K562 (cell line): ENCODE data around the gene FRMD4A. TPM values are rescaled to one million over a fixed set of nuclear protein-coding genes. Genes with fewer than 3 reads are reported as not detected.

Source experiments
- ATAC-seq: fragments of 200-7000 bp; cut with Tn5 transposase; 3 replicates; pipeline ENCODE4 v1.9.1; 2020; ENCODE audit warnings: moderate library complexity
- BruUV-seq: library from RNA; stranded (reverse); fragments of 400-500 nt; replicated peaks from 2 replicates; lab custom pipeline; 2021; lab: Mats Ljungman, UMichigan
- CTCF ChIA-PET: fragments of 300-600 bp; formaldehyde crosslinking; extraction: SDS; loops from one replicate; lab custom pipeline; 2021; ENCODE audit warnings: low intra/inter-chr PET ratio; lab: Yijun Ruan, JAX
- POLR2A ChIA-PET: fragments of 300-600, 350-650 bp; sonication (Branson Sonifier 250); formaldehyde crosslinking; extraction: SDS; loops from one replicate; lab custom pipeline; 2021; ENCODE audit warnings: antibody characterized with exemption, inconsistent platforms; lab: Yijun Ruan, JAX
- DNase-seq, 4 experiments: peaks; one replicate each; pipeline versions ENCODE4 v3.0.0 to v3.0.0-alpha.2; 2011 to 2018; ENCODE audit warnings: low spot score in 3 of 4, mixed read lengths in 3 of 4; ENCODE audit errors: extremely low read depth in 1 of 4
- FAIRE-seq: peaks from 2 replicates; lab custom pipeline; 2011; peaks lifted over from hg19 to GRCh38; lab: Jason Lieb, UNC
- H2AFZ ChIP-seq: 2 replicates; pipeline ENCODE4 v1.6.0; 2011; ENCODE audit warnings: low read depth, low read length, control low read depth, inconsistent platforms
- H3K27ac ChIP-seq: fragments of 200-600 bp; 3 replicates; pipeline ENCODE4 v1.8.0; 2011; ENCODE audit warnings: low read depth, mild to moderate bottlenecking, control low read depth, inconsistent platforms, low read length, moderate library complexity, mixed read lengths; ENCODE audit errors: extremely low read depth
- H3K27me3 ChIP-seq, 2 experiments: fragments of 300-600 bp in 1 of 2; 2 replicates in 1 of 2; 3 replicates in 1 of 2; pipeline versions ENCODE4 v1.6.0 to v1.8.0; 2011; ENCODE audit warnings: inconsistent platforms in 2 of 2, low read length in 2 of 2, mild to moderate bottlenecking in 1 of 2, mixed read lengths in 1 of 2, moderate library complexity in 1 of 2; ENCODE audit not compliant: control insufficient read depth in 2 of 2, insufficient read depth in 2 of 2
- H3K36me3 ChIP-seq: fragments of 300-600 bp; 3 replicates; pipeline ENCODE4 v1.8.0; 2011; ENCODE audit warnings: mild to moderate bottlenecking, low read length, inconsistent platforms; ENCODE audit not compliant: control insufficient read depth, insufficient read depth
- H3K4me1 ChIP-seq, 2 experiments: fragments of 200-600 bp in 1 of 2; replicated peaks in 1 of 2; 2 replicates in 1 of 2; 3 replicates in 1 of 2; pipeline versions ENCODE4 v1.5.1 to v1.8.0; 2011; ENCODE audit warnings: inconsistent platforms in 2 of 2, low read length in 2 of 2, mild to moderate bottlenecking in 1 of 2, mixed read lengths in 1 of 2, moderate library complexity in 1 of 2; ENCODE audit not compliant: control insufficient read depth in 2 of 2, insufficient read depth in 2 of 2
- H3K4me2 ChIP-seq: 2 replicates; pipeline ENCODE4 v1.6.1; 2011; ENCODE audit warnings: low read length, control low read depth, inconsistent platforms, mixed read lengths; ENCODE audit not compliant: insufficient read depth
- H3K4me3 ChIP-seq: fragments of 200-600 bp; sonication (generic), shearing (Covaris generic); 2 replicates; pipeline ENCODE4 v1.5.1; 2016; ENCODE audit warnings: control low read depth, inconsistent platforms
- H3K79me2 ChIP-seq: fragments of 200-600 bp; 3 replicates; pipeline ENCODE4 v1.8.0; 2011; ENCODE audit warnings: low read length, inconsistent platforms; ENCODE audit not compliant: control insufficient read depth, insufficient read depth
- H3K9ac ChIP-seq, 2 experiments: 2 replicates each; pipeline versions ENCODE4 v1.6.0 to v1.6.1; 2011; ENCODE audit warnings: low read depth in 2 of 2, low read length in 2 of 2, control low read depth in 1 of 2, inconsistent platforms in 1 of 2, mild to moderate bottlenecking in 1 of 2, mixed read lengths in 1 of 2; ENCODE audit not compliant: insufficient read depth in 1 of 2
- H3K9me1 ChIP-seq: one replicate; pipeline ENCODE4 v1.6.0; 2011; ENCODE audit warnings: inconsistent platforms, mild to moderate bottlenecking, low read length, moderate library complexity; ENCODE audit not compliant: control insufficient read depth, insufficient read depth
- H3K9me3 ChIP-seq: replicated peaks from 2 replicates; pipeline ENCODE4 v1.5.1; 2011; ENCODE audit warnings: low read depth, low read length, inconsistent platforms; ENCODE audit not compliant: control insufficient read depth, insufficient read depth
- H4K20me1 ChIP-seq: replicated peaks from 2 replicates; pipeline ENCODE4 v1.6.1; 2011; ENCODE audit warnings: low read length, inconsistent platforms, mixed read lengths; ENCODE audit not compliant: control insufficient read depth, insufficient read depth
- ATF3 ChIP-seq, 2 experiments: fragments of 450-650 bp in 1 of 2; sonication (generic) in 1 of 2; formaldehyde crosslinking in 1 of 2; IDR thresholded peaks in 1 of 2; conservative IDR thresholded peaks in 1 of 2; 2 replicates each; pipeline versions ENCODE4 v1.6.1 to v1.8.1; 2016 to 2023; ENCODE audit warnings: mild to moderate bottlenecking in 2 of 2, moderate library complexity in 2 of 2, inconsistent platforms in 1 of 2, missing genetic modification reagents in 1 of 2
- CTBP1 ChIP-seq: fragments of 450-650 bp; IDR thresholded peaks from 2 replicates; pipeline ENCODE4 v1.6.1; 2016; ENCODE audit warnings: borderline replicate concordance
- HDAC3 ChIP-seq: fragments of 450-650 bp; IDR thresholded peaks from 2 replicates; pipeline ENCODE4 v1.6.1; 2018; ENCODE audit warnings: borderline replicate concordance, mild to moderate bottlenecking, moderate library complexity; ENCODE audit not compliant: partially characterized antibody
- LCOR ChIP-seq: sonication (generic); formaldehyde crosslinking; IDR thresholded peaks from 2 replicates; pipeline ENCODE4 v1.8.0; 2022; ENCODE audit warnings: mild to moderate bottlenecking, missing genetic modification reagents
- RERE ChIP-seq: sonication (generic); formaldehyde crosslinking; IDR thresholded peaks from 2 replicates; pipeline ENCODE4 v1.8.0; 2023; ENCODE audit warnings: missing genetic modification reagents, mild to moderate bottlenecking, borderline replicate concordance
- ZNF146 ChIP-seq: IDR thresholded peaks from one replicate; pipeline ENCODE4 v1.6.1; 2018; ENCODE audit warnings: missing compliant biosample characterization; ENCODE audit not compliant: unreplicated experiment
- ZNF717 ChIP-seq: fragments of 250-450 bp; sonication (Bioruptor Pico); IDR thresholded peaks from 2 replicates; pipeline ENCODE4 v1.5.0; 2021
- ZSCAN32 ChIP-seq: fragments of 450-650 bp; formaldehyde crosslinking; IDR thresholded peaks from 2 replicates; pipeline ENCODE4 v1.4.0; 2020; ENCODE audit warnings: mild to moderate bottlenecking, moderate library complexity
- in situ Hi-C: fragments of 300-500 bp; cut with MboI; formaldehyde crosslinking; loops from 4 replicates; pipeline ENCODE4 v1.15.0; 2018; ENCODE audit warnings: inconsistent platforms, mixed read lengths
- intact Hi-C: fragments of 100-400 bp; cut with micrococcal nuclease; formaldehyde crosslinking; loops from 2 replicates; pipeline ENCODE4 v1.14.2; 2022
- polyA plus RNA-seq, 8 experiments: library from polyadenylated mRNA; depleted of rRNA in 4 of 8; stranded (reverse) in 5 of 8; unstranded in 3 of 8; fragments of >200 nt; fragmentation: Nextera tagmentation in 2 of 8; fragmentation: Illumina TruSeq in 1 of 8; extraction: Ambion mirVana in 2 of 8; extraction: Trizol in 1 of 8; gene quantifications; 2 replicates each; pipeline versions ENCODE4 v1.2.1 to v1.2.3, GENCODE V29; 2011 to 2014; ENCODE audit warnings: inconsistent platforms in 1 of 8, missing spikeins in 1 of 8
- total RNA-seq, 7 experiments: library from RNA; depleted of rRNA in 6 of 7; stranded (reverse); fragments of >200 nt in 6 of 7; fragmentation: Illumina TruSeq in 2 of 7; extraction: Trizol in 2 of 7; gene quantifications; 2 replicates each; pipeline versions ENCODE4 v1.2.1 to v1.2.3, GENCODE V29; 2011 to 2021; ENCODE audit warnings: low replicate concordance in 1 of 7

The FRMD4A gene
- total and polyA plus RNA-seq, 9 of the 15 experiments (the other 6 are each of a cell fraction or from before 2014, with no cell fraction given) = 0.80 to 5.2 (median 3.0) TPM

DNA sequence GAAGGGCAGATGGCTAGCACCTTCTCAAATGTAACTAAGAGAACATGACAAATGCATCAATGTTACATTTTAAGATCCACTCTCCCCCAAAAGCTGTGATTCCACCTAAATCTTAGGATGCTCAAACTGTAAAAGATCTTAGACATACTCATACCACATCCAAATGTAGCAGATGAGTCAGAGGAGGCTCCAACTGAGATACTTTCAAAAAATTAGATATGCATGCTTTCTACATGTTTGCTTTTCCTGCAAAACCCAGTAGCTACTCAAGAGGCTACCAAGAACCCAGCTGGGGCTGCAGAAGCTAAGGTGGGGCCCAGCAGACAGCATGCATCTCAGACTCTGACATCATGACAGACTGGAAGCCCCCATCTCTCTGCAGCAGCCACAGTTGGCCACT lies 31.4 kb upstream of the FRMD4A start:
- no peak for DNase-seq
- Histone ChIP-seq H4K20me1 (no peaks in the 10 kb centered on the region), H3K9me3 (no peaks in the 10 kb centered on the region)
- TF ChIP-seq ZNF146 (CRISPR knock-in tag) = no peak
- TF ChIP-seq ZSCAN32 (CRISPR knock-in tag) = no peak
- TF ChIP-seq LCOR (CRISPR knock-in tag) = no peak
- TF ChIP-seq ATF3 (IDR thresholded peaks at IDR 0.05) = no peak
- no peak for TF ChIP-seq ATF3 (CRISPR knock-in tag; conservative IDR thresholded peaks at IDR 0.05)
- TF ChIP-seq RERE (CRISPR knock-in tag) = no peak
- TF ChIP-seq CTBP1 = no peak
- no peak for TF ChIP-seq HDAC3
- no peak for TF ChIP-seq ZNF717 (CRISPR knock-in tag)
- TF ChIP-seq, all 486 proteins: peak for 0
- Histone ChIP-seq H2AFZ (no peak overlapping the region), H3K4me1 (no peaks in the 10 kb centered on the region), H3K4me2 (no peak overlapping the region), H3K79me2 (no peaks in the 10 kb centered on the region), H3K36me3 (no peaks in the 10 kb centered on the region), H3K27ac (no peak overlapping the region), H3K4me3 (no peak overlapping the region), H3K9ac (no peak overlapping the region), H3K9me1 (no peaks in the 10 kb centered on the region), H3K27me3 (peaks cover 0 to 14% of the 10 kb centered on the region in 2 experiments; a peak in 2 of 5 replicates)
- no peak for ATAC-seq
- intact Hi-C loops = no loop called here
- in situ Hi-C loops = no loop called here
- POLR2A ChIA-PET = no interaction called here
- CTCF ChIA-PET = no interaction called here
- FAIRE-seq = no peak
- BruUV-seq = no TSS peak
